Esophagus muscularis mucosa (tissue), 4 donors: ENCODE measurements around the gene TRIM33. TPM values are rescaled to one million over a fixed set of nuclear protein-coding genes. Genes with fewer than 3 reads are reported as not detected.

Experiments used
- DNase-seq: peaks from one replicate; pipeline ENCODE4 v3.0.0-alpha.2; 2017; ENCODE audit errors: extremely low spot score
- H3K27ac ChIP-seq, 4 donors: fragments of 200-600 bp; sonication (generic); replicated peaks in 1 of 4; 1 replicate in 3 of 4; 2 replicates in 1 of 4; pipeline ENCODE4 v1.5.1; 2016 to 2019; ENCODE audit warnings: mild to moderate bottlenecking in 1 of 4
- H3K27me3 ChIP-seq, 4 donors: fragments of 200-600 bp; sonication (generic); one replicate each; pipeline versions ENCODE4 v1.5.1 to v1.6.0; 2016 to 2019
- H3K36me3 ChIP-seq, 4 donors: fragments of 200-600 bp; sonication (generic); one replicate each; pipeline ENCODE4 v1.5.1; 2016 to 2019
- H3K4me1 ChIP-seq, 4 donors: fragments of 200-600 bp; sonication (generic); one replicate each; pipeline ENCODE4 v1.5.1; 2016 to 2019
- H3K4me3 ChIP-seq, 4 donors: fragments of 200-600 bp; sonication (generic); 1 replicate in 2 of 4; 2 replicates in 2 of 4; pipeline ENCODE4 v1.5.1; 2016 to 2019; ENCODE audit warnings: mild to moderate bottlenecking in 4 of 4, moderate library complexity in 1 of 4
- H3K9me3 ChIP-seq, 4 donors: fragments of 200-600 bp; sonication (generic); 1 replicate in 3 of 4; 2 replicates in 1 of 4; pipeline ENCODE4 v1.5.1; 2016 to 2019
- CTCF ChIP-seq, 3 experiments: fragments of 200-600 bp in 2 of 3; fragments of 450-650 bp in 1 of 3; sonication (generic) in 2 of 3; IDR thresholded peaks; one replicate each; pipeline ENCODE4 v1.5.1; 2017 to 2019; ENCODE audit warnings: antibody characterized with exemption in 3 of 3, mild to moderate bottlenecking in 2 of 3, moderate library complexity in 1 of 3
- EP300 ChIP-seq: sonication (generic); formaldehyde crosslinking; IDR thresholded peaks from one replicate; pipeline ENCODE4 v1.6.1; 2017; ENCODE audit warnings: antibody characterized with exemption
- POLR2A ChIP-seq: fragments of 450-650 bp; IDR thresholded peaks from one replicate; pipeline ENCODE4 v1.6.1; 2017; ENCODE audit warnings: antibody characterized with exemption, moderate library complexity, mild to moderate bottlenecking, low read depth
- POLR2AphosphoS5 ChIP-seq, 2 donors: sonication (generic); formaldehyde crosslinking; IDR thresholded peaks; one replicate each; pipeline ENCODE4 v1.6.1; 2017; ENCODE audit warnings: antibody characterized with exemption in 2 of 2
- WGBS: methylation state at CpG from one replicate; pipeline ENCODE4 v1.1.5; 2018; 5-methylcytosine and 5-hydroxymethylcytosine counted together
- intact Hi-C: fragments of 100-400 bp; cut with DNase I; formaldehyde crosslinking; loops from one replicate; pipeline ENCODE4 v1.15.1; 2023
- total RNA-seq, 4 donors: library from RNA; depleted of rRNA; stranded (reverse); fragments of >200 nt; gene quantifications; one replicate each; pipeline versions ENCODE4 v1.1.0 to v1.2.1, GENCODE V29; 2016

TRIM33 gene
- total RNA-seq, 4 donors from 2014 or later: 28.0 to 36.6 (median 29.5) TPM

- no peak overlapping the region for H3K4me3 ChIP-seq
- no peaks in the 10 kb centered on the region for H3K27me3 ChIP-seq
- H3K9me3 ChIP-seq: no peaks in the 10 kb centered on the region
- no peak overlapping the region for H3K27ac ChIP-seq
- H3K36me3 ChIP-seq: peaks cover 11 to 43% (median 15%) of the 10 kb centered on the region in 4 donors
- intact Hi-C loops: no loop called here
- peaks cover 0 to 5% (median 0%) of the 10 kb centered on the region in 4 donors for H3K4me1 ChIP-seq
- DNase-seq: no peak
- WGBS: 95% methylated on average over 4 of the region's 4 CpGs
- no peak for TF ChIP-seq POLR2AphosphoS5 (IDR thresholded peaks at IDR 0.05)
- no peak for TF ChIP-seq POLR2A
- no peak for TF ChIP-seq EP300
- no peak for TF ChIP-seq CTCF (IDR thresholded peaks at IDR 0.05)
Measured at GRCh38 chr1:114457675-114458236, 53.2 kb downstream of the TRIM33 start.

- intact Hi-C loops: no loop called here
- Histone ChIP-seq H3K4me1 (peaks cover 0 to 5% (median 0%) of the 10 kb centered on the region in 4 donors), H3K36me3 (peaks cover 11 to 48% (median 15%) of the 10 kb centered on the region in 4 donors), H3K27ac (no peak overlapping the region), H3K4me3 (no peak overlapping the region), H3K9me3 (no peaks in the 10 kb centered on the region), H3K27me3 (no peaks in the 10 kb centered on the region)
- no peak for DNase-seq
- no peak for TF ChIP-seq POLR2AphosphoS5 (IDR thresholded peaks at IDR 0.05)
- 98% methylated on average over 3 of the region's 3 CpGs for WGBS
Measured at GRCh38 chr1:114456586-114456985, 54.4 kb downstream of the TRIM33 start.

- intact Hi-C loops: no loop called here
- TF ChIP-seq POLR2AphosphoS5 (IDR thresholded peaks at IDR 0.05) (no peak), EP300 (no peak), CTCF (IDR thresholded peaks at IDR 0.05) (no peak), POLR2A (no peak)
- H3K36me3 ChIP-seq: peaks cover 11 to 45% (median 15%) of the 10 kb centered on the region in 4 donors
Measured at GRCh38 chr1:114455102-114455785, 55.8 kb downstream of the TRIM33 start.

DNA sequence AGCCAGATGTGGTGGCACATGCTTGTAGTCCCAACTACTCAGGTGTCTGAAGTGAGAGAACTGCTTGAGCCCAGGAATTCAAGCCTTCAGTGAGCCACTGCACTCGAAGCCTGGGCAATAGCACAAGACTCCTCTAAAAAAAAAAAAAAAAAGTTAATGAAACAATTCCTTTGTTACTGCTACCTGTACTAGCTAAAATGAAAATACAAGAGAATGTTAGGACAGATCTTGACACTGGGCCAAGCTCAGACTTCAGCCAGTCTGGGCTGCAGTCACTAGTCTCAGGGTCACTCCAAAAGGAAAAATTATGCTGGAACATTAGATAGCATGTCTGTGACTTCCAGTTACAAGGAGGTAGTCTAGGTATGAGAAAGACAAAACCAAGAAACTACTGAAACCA lies 56.5 kb downstream of the TRIM33 start:
- Histone ChIP-seq H3K27me3 (no peaks in the 10 kb centered on the region), H3K9me3 (no peaks in the 10 kb centered on the region), H3K4me3 (no peak overlapping the region), H3K4me1 (peaks cover 0 to 5% (median 0%) of the 10 kb centered on the region in 4 donors), H3K36me3 (peaks cover 11 to 44% (median 15%) of the 10 kb centered on the region in 4 donors), H3K27ac (no peak overlapping the region)
- 100% methylated on average over 1 of the region's 1 CpG for WGBS
- TF ChIP-seq POLR2AphosphoS5 (IDR thresholded peaks at IDR 0.05): no peak
- TF ChIP-seq POLR2A: no peak
- TF ChIP-seq EP300: no peak
- TF ChIP-seq CTCF (IDR thresholded peaks at IDR 0.05): no peak
- no peak for DNase-seq
- intact Hi-C loops: no loop called here

More at GRCh38 chr1:114455102-114455785, 55.8 kb downstream of the TRIM33 start:
- Histone ChIP-seq H3K4me3 (no peak overlapping the region), H3K27me3 (no peaks in the 10 kb centered on the region), H3K27ac (no peak overlapping the region), H3K4me1 (peaks cover 0 to 5% (median 0%) of the 10 kb centered on the region in 4 donors), H3K9me3 (no peaks in the 10 kb centered on the region)
- no peak for DNase-seq

DNA sequence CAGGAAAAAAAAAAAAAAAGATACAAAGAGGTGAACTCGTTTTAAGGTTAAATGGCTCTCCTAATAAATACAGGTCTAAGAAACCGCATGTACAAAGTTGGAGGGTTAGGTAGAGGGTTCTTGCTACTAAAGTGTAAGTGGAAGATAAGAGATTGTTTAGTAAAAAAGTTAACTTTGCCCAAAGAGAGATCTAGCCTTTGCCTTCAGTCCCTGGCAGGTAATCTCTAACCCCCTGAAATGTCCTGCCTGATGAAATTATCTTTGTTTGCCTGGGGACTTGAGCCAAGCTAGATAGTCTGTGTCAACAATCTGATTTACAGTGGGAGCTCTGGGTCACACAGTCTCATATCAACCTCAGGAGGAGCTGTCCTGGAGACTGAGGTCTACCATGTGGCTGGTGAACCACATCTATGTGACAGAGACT lies 57.6 kb downstream of the TRIM33 start:
- intact Hi-C loops: no loop called here
- 89% methylated on average over 2 of the region's 2 CpGs for WGBS
- no peak for DNase-seq
- Histone ChIP-seq H3K36me3 (peaks cover 11 to 46% (median 19%) of the 10 kb centered on the region in 4 donors), H3K4me1 (peaks cover 0 to 5% (median under 1%) of the 10 kb centered on the region in 4 donors), H3K4me3 (no peak overlapping the region), H3K27me3 (no peaks in the 10 kb centered on the region), H3K27ac (no peak overlapping the region), H3K9me3 (no peaks in the 10 kb centered on the region)
- TF ChIP-seq CTCF (IDR thresholded peaks at IDR 0.05) (no peak), POLR2A (no peak), POLR2AphosphoS5 (IDR thresholded peaks at IDR 0.05) (no peak)
